BE2C (cell line): ENCODE results near the gene ARHGAP25.
A peak's percentile ranks its signal among the peaks of the same experiment; 100 is the strongest.

Experiments used
- DNase-seq: peaks from one replicate; pipeline ENCODE4 v3.0.0-alpha.2; 2020
- H3K27me3 ChIP-seq: fragments of 250-450 bp; sonication (Bioruptor Pico); 2 replicates; pipeline ENCODE4 v1.5.1; 2020; ENCODE audit warnings: mild to moderate bottlenecking
- H3K36me3 ChIP-seq: fragments of 250-450 bp; sonication (Bioruptor Pico); 2 replicates; pipeline ENCODE4 v1.5.1; 2020; ENCODE audit warnings: mild to moderate bottlenecking
- H3K4me1 ChIP-seq: fragments of 250-450 bp; sonication (Bioruptor Pico); 2 replicates; pipeline ENCODE4 v1.5.1; 2020
- H3K4me3 ChIP-seq: 2 replicates; pipeline ENCODE4 v1.5.1; 2011; ENCODE audit warnings: low read depth, low read length
- H3K9me3 ChIP-seq: fragments of 250-450 bp; sonication (Bioruptor Pico); 2 replicates; pipeline ENCODE4 v1.5.1; 2020
- CTCF ChIP-seq: IDR thresholded peaks from 2 replicates; pipeline ENCODE4 v1.5.1; 2012; ENCODE audit warnings: mild to moderate bottlenecking, low read depth, low read length

ARHGAP25 gene

GRCh38 chr2:68834737-68835376, 100.2 kb downstream of the ARHGAP25 start:
- Histone ChIP-seq H3K36me3 (no peaks in the 10 kb centered on the region), H3K4me3 (no peak overlapping the region), H3K27me3 (no peaks in the 10 kb centered on the region), H3K9me3 (no peaks in the 10 kb centered on the region), H3K4me1 (no peaks in the 10 kb centered on the region)
- DNase-seq: no peak
- TF ChIP-seq CTCF: no peak

DNA sequence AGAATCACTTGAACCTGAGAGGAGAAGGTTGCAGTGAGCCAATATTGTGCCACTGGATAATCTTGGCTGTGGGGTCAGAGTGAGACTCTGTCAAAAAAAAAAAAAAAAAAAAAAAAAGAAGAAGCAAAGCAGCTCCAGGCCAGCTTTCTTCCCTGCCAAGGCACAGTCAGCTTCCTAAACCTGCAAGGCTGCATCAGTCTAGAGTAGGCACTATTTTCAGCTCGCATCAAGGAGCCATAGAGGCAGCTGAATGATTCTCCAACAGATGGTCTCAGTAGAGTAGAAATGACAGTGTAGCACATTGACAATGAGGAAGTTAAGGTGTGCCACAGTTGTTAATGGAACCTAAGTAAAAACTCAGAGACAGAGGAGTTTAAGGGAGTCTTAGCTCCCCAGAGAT, 101.0 kb downstream of the ARHGAP25 start:
- no peaks in the 10 kb centered on the region for H3K9me3 ChIP-seq
- TF ChIP-seq CTCF: no peak
- no peak overlapping the region for H3K4me3 ChIP-seq
- H3K27me3 ChIP-seq: no peaks in the 10 kb centered on the region
- no peaks in the 10 kb centered on the region for H3K36me3 ChIP-seq
- DNase-seq: no peak
- no peaks in the 10 kb centered on the region for H3K4me1 ChIP-seq

DNA sequence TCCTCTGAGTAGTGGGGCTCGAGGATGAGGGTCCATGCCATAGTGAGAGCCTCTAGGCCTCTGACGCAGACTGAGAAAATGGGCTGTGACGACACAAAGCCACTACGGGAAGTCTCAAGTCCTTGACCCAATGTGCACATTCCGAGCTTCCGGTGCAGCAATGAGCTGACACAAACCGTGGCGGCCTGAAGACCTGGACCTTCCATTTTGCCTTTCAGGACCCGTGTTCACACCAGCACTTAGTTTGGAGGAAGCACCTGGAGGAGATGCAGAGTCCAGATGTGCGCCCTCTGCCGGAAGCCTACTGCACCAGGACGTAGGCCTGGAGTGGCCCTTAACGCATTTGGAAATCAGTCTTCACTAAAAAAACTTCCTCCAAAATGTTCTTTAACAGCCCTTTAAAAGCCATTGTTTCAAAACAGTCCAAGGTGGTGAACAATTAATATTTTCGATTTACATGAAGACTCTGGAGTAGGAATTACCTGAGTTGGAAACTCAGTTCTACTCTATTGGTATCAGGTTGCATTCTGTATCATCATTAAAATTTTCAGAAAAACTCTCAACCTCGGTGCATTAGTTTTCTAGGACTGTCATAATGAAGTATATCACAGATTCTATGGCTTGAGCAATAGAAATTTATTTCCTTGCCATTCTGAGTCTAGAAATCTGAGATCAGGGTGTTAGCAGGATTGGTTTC, 102.7 kb downstream of the ARHGAP25 start:
- no peak overlapping the region for H3K4me3 ChIP-seq
- no peak for TF ChIP-seq CTCF
- H3K4me1 ChIP-seq: no peaks in the 10 kb centered on the region
- DNase-seq: no peak
- no peaks in the 10 kb centered on the region for H3K9me3 ChIP-seq
- no peaks in the 10 kb centered on the region for H3K36me3 ChIP-seq
- H3K27me3 ChIP-seq: no peaks in the 10 kb centered on the region

- H3K4me1 ChIP-seq: no peaks in the 10 kb centered on the region
Observed at GRCh38 chr2:68837861-68838341, 103.3 kb downstream of the ARHGAP25 start.

DNA sequence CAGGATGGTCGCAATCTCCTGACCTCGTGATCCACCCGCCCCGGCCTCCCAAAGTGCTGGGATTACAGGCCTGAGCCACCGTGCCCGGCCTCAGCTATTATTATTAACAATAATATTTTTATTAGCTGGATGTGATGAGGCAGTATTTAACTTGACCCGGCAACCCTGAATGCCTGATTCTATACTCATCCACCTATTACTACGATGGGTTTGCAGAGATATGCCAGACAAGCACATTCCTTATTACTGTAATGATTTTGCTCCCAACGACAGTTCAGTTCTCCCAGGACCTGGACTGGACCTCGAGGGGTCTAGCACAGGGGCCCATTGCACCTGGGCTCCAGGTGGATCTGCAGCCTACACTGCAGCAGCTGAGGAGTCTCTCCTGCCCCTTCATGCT, 104.0 kb downstream of the ARHGAP25 start:
- peaks cover 3% of the 10 kb centered on the region; the same call in 1 of the 2 replicates for H3K27me3 ChIP-seq
- no peak for TF ChIP-seq CTCF
- H3K4me3 ChIP-seq: no peak overlapping the region
- H3K9me3 ChIP-seq: no peaks in the 10 kb centered on the region
- no peaks in the 10 kb centered on the region for H3K36me3 ChIP-seq
- H3K4me1 ChIP-seq: no peaks in the 10 kb centered on the region
- no peak for DNase-seq

More at GRCh38 chr2:68837861-68838341, 103.3 kb downstream of the ARHGAP25 start:
- H3K4me3 ChIP-seq: no peak overlapping the region
- no peak for TF ChIP-seq CTCF
- H3K27me3 ChIP-seq: peaks cover 1% of the 10 kb centered on the region; the same call in 1 of the 2 replicates
- DNase-seq: no peak
- no peaks in the 10 kb centered on the region for H3K36me3 ChIP-seq
- H3K9me3 ChIP-seq: no peaks in the 10 kb centered on the region

- Histone ChIP-seq H3K4me3 (no peak overlapping the region), H3K27me3 (peaks cover 3% of the 10 kb centered on the region; the same call in 1 of the 2 replicates), H3K9me3 (no peaks in the 10 kb centered on the region), H3K36me3 (no peaks in the 10 kb centered on the region), H3K4me1 (no peaks in the 10 kb centered on the region)
- TF ChIP-seq CTCF: peak; percentile 48
- DNase-seq: no peak
Observed at GRCh38 chr2:68839260-68839833, 104.7 kb downstream of the ARHGAP25 start.
